Epithelial cell of proximal tubule (primary cell): ENCODE results near the gene HBM. TPM values are rescaled to one million over a fixed set of nuclear protein-coding genes. Genes with fewer than 3 reads are reported as not detected.

ENCODE experiments used
- DNase-seq: peaks from one replicate; pipeline ENCODE4 v3.0.0-alpha.2; 2011; ENCODE audit warnings: low read depth
- H3K4me3 ChIP-seq: 2 replicates; pipeline ENCODE4 v1.5.1; 2011; ENCODE audit warnings: low read depth, mild to moderate bottlenecking, low read length
- total RNA-seq: library from RNA; depleted of rRNA; stranded (reverse); fragments of >200 nt; gene quantifications from 2 replicates; pipeline ENCODE4 v1.2.3, GENCODE V29; 2015
- TF ChIP-seq, protein P1 (sequence below): conservative IDR thresholded peaks from 2 replicates; pipeline ENCODE4 v1.5.1; 2012; ENCODE audit warnings: low read depth, mild to moderate bottlenecking, low read length

Gene HBM
- total RNA-seq, 1 donor from 2014 or later: not detected

DNA sequence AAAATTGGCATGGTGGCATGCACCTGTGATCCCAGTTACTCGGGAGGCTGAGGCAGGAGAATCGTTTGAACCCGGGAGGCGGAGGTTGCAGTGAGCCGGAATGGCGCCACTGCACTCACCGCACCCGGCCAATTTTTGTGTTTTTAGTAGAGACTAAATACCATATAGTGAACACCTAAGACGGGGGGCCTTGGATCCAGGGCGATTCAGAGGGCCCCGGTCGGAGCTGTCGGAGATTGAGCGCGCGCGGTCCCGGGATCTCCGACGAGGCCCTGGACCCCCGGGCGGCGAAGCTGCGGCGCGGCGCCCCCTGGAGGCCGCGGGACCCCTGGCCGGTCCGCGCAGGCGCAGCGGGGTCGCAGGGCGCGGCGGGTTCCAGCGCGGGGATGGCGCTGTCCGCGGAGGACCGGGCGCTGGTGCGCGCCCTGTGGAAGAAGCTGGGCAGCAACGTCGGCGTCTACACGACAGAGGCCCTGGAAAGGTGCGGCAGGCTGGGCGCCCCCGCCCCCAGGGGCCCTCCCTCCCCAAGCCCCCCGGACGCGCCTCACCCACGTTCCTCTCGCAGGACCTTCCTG is 14.4 kb downstream of the HBM start, which contains the start of gene HBQ1:
Gene HBQ1 (plus strand): TSS at position 359 of the 575 bp plus-strand sequence. CDS start 28 bp downstream, at position 387.
- TF ChIP-seq, protein P1, sequence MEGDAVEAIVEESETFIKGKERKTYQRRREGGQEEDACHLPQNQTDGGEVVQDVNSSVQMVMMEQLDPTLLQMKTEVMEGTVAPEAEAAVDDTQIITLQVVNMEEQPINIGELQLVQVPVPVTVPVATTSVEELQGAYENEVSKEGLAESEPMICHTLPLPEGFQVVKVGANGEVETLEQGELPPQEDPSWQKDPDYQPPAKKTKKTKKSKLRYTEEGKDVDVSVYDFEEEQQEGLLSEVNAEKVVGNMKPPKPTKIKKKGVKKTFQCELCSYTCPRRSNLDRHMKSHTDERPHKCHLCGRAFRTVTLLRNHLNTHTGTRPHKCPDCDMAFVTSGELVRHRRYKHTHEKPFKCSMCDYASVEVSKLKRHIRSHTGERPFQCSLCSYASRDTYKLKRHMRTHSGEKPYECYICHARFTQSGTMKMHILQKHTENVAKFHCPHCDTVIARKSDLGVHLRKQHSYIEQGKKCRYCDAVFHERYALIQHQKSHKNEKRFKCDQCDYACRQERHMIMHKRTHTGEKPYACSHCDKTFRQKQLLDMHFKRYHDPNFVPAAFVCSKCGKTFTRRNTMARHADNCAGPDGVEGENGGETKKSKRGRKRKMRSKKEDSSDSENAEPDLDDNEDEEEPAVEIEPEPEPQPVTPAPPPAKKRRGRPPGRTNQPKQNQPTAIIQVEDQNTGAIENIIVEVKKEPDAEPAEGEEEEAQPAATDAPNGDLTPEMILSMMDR: peak; percentile 32
- peak within 1 kb of the TSS; percentile 45 for H3K4me3 ChIP-seq

DNA sequence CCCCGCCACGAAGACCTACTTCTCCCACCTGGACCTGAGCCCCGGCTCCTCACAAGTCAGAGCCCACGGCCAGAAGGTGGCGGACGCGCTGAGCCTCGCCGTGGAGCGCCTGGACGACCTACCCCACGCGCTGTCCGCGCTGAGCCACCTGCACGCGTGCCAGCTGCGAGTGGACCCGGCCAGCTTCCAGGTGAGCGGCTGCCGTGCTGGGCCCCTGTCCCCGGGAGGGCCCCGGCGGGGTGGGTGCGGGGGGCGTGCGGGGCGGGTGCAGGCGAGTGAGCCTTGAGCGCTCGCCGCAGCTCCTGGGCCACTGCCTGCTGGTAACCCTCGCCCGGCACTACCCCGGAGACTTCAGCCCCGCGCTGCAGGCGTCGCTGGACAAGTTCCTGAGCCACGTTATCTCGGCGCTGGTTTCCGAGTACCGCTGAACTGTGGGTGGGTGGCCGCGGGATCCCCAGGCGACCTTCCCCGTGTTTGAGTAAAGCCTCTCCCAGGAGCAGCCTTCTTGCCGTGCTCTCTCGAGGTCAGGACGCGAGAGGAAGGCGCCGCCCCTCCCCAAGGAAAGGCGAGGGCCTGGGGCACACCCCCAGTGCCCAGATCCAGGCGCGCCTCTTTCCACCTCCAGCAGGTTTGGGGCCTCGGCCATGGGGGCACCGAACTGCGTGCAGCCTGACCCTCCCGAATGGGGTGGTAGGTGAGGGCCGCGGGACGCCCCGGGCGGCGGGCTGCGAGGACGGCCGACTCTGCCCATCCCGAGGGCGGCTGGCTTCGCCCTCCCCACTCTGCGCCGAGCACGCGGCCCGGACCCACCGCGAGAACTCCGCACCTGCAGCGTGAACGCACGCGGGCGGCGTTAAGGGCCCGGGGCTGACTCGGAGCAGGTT is 15.1 kb downstream of the HBM start:
- DNase-seq: no peak
- H3K4me3 ChIP-seq: peak overlapping the region; percentile 45
- TF ChIP-seq, protein P1: no peak

More for the DNA sequence above, 14.4 kb downstream of the HBM start, which contains the start of gene HBQ1:
- no peak for DNase-seq

DNA sequence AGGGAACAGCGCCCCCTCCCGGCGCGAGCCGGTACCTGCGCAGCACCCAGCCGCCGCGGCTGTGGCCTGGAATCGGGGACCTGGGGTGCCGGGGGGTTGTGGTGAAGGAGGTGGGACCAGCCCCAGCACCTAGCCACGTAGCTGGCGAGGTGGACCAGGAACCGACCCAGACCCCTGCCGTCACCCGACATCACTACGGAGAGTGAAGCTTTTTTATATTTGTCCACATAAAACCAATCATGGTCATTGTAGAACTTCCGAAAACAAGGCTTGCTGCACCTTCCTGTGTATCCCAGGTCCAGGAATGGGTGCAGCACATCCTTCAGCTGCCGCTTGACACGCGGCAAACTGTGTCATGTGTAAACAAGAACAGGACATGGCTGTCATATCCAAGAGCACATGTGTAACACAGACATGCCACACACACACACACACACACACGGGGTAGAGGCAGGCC is 15.8 kb downstream of the HBM start:
- DNase-seq: no peak
- TF ChIP-seq, protein P1: peak; percentile 82
- H3K4me3 ChIP-seq: no peak overlapping the region

GRCh38 chr16:183005-183404 is 17.2 kb downstream of the HBM start:
- TF ChIP-seq, protein P1: no peak
- no peak overlapping the region for H3K4me3 ChIP-seq

GRCh38 chr16:185213-185612 is 19.4 kb downstream of the HBM start:
- TF ChIP-seq, protein P1: no peak
- no peak overlapping the region for H3K4me3 ChIP-seq
- DNase-seq: no peak

More at GRCh38 chr16:183005-183404, 17.2 kb downstream of the HBM start:
- no peak for DNase-seq

DNA sequence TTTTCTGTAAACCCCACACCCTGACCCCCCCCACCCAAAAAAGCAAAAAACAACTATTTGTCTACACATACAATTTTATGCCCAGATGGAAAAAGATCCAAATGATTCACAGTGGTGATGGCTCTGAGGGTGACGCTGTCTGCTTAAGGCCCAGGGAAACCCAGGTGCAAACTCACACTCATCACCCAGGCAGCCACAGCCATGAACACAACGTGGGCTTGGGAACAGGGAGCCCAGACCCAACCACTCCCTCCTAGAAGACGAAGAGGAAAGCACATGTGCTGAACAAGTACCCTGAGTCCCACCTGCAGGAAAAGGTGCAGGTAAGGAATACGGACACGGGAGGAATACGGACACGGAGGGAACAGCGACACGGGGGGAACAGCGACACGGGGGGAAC is 19.9 kb downstream of the HBM start:
- TF ChIP-seq, protein P1: no peak
- DNase-seq: no peak
- H3K4me3 ChIP-seq: no peak overlapping the region
